HG03342 (cell line): ENCODE results near the gene SLC25A34.

Experiments used
- ATAC-seq: cut with Tn5 transposase; IDR thresholded peaks from one replicate; pipeline ENCODE4 v1.9.1; 2021; ENCODE audit warnings: mild to moderate bottlenecking, moderate library complexity; ENCODE audit not compliant: unreplicated experiment

Gene SLC25A34

DNA sequence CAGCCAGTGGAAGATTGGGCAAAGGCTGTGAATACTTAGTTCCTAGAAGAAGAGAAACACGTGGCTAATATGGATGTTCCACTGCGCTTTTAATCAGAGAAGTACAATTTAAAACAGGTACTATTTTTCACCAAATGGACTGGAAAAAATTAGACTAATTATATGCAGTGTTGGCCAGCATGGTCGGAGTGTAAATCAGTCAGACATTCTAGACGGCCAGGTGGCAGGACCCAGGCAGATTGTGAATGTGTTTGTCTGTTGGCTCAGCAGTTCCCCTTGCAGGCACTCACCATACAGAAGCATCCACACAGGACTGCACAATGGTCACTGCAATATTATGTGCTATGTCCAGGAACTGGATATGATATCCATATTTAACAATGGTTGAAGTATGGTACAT, 23.9 kb upstream of the SLC25A34 start:
- no peak for ATAC-seq

DNA sequence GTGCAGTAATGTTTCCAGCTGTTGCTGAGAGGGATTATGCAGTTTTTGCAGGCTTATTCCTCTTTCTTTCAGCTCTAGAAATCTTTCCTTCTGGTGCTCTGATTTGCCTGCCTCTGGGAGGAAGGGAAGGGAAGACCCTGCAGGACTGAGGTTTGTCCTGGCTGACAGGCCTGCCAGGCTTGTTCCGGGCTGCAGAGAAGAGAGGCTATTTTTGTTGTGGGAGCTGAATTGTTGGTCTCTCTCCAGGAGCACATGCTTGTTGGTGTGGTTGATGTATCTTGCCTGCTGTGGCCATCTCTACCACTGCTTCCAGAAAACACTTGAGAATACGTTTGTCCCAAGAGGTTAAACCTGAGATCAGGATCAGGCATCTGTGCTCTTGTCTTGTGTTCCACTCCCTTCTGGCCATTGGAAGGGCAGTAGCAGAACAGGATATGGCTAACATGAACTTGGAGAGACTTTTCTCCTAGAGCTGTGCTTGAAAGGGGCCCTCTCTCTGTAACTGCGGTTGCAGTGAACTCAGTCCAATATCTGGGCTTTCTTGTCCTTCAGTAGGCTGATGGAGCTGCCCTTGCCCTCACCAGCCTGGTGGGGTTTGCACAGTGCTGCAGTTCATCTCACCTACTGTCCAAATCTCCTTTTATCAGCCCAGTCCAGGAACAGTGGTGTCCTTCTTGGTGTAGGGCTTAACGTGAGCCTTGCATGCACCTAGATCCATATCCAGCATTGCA, 21.5 kb upstream of the SLC25A34 start:
- no peak for ATAC-seq

DNA sequence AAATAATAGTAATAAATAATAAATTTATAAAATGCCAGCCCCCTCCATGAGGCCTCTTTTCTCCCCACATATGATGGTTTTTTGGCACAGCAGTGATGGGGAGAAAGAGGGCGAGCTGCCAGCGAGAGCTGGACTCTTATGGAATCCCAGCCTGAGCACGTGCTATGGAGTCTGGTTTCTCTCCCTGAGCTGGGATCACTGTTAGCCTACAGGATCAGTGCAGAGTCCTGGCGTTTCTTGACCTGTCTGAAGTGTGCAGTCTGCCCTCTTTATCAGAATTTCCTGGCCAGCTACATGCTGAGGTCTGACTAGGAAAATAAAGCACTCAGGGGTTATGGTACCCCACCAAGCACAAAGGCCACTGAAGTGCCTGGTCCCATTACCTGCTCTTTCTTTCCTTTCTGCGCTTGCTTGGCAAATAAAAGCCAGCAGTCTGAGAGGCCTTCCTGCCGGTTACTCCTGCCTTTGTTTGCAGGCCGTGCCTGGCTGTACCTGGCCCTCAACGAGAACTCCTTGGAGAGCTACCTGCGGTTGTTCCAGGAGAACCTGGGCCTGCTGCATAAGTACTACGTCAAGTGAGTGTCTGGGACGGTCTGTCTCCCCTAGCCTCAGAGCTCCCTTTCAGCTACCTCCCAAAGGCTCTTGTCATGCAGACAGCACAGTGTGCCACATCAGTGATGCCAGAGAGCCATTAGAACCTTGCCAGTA, 18.5 kb upstream of the SLC25A34 start:
- no peak for ATAC-seq

DNA sequence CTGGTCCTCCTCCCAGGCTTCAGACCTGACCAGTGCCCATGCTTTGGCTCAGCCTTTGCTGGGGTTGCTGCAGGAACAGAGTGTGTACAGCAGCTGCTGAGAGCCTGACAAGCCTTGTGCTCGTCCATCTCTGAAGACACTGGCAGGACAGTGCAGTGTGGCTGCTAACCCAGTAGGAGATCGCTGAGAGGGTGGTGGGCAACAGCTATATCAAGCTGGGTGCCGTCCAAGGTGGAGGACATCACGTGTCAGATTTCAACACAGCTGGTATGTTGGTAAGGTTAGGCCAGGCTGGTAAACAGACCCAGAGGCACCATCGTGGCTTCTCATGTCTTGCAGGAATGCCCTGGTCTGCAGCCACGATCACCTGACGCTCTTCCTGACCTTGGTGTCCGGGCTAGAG, 17.9 kb upstream of the SLC25A34 start:
- no peak for ATAC-seq

DNA sequence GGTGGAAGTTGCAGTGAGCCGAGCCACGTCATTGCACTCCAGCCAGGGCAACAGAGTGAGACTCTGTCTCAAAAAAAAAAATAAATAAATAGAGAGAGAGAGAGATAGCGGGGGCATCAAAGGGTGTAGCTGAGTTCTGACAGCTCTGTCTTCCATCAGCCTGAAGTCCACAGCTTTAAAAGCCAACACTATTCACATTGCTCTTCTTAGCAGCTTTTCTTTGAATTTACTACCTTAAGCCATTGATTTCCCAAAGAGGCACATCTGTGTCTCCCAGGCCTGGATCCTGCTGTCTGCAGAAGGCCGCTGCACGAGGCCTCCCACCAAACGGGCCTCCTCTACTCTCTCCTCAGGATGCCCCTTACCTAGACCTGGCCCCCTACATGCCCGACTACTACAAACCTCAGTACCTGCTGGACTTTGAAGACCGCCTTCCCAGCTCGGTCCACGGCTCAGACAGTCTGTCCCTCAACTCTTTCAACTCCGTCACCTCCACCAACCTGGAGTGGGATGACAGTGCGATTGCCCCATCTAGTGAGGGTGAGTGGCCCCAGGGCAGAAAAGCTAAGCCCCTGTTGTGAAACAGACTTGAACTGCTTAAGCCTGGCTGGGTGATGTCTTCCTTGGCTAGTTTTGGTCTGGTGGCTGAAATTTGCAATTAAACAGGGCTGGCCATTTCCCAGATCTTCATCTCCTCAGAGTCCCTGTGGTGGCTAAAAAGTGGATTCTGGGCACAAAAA, 16.5 kb upstream of the SLC25A34 start:
- no peak for ATAC-seq

DNA sequence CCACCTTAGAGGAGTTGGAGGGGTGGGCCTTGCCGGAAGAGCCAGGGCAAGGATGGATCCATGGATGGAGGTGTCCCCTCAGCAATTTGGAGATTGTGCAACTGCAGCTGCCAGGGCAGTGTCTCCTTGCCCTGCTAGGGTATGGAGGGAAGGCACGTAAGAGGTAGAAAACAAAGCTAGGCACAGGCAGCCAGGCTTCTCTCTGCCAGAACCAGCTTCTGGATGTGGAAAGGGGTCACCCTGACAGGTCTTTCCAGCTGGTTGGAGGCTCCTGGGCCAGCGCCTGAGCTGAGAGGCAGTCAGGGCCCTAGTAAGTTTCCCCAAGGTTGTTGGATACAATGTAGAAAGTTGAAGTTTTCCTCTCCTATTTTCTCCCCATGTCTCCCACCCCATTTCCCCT, 15.2 kb upstream of the SLC25A34 start:
- ATAC-seq = no peak

DNA sequence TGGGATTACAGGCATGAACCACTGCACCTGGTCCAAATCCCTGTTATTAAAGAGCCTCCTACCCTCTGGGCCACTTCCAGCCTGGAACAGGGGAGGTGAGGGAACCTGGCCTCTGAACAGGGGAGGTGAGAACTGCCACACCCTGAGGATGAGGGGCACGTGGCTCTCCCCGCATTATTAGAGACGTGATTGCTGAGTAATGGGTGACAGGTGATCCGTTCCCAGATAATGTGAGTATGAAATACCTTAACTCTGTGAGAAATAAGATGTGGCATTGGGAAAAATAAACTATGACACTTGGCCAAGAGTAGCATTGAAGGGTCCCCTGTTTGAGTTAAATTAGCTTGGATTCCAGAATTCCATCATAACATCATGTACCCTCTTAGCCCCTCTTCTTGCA, 13.6 kb upstream of the SLC25A34 start:
- no peak for ATAC-seq

DNA sequence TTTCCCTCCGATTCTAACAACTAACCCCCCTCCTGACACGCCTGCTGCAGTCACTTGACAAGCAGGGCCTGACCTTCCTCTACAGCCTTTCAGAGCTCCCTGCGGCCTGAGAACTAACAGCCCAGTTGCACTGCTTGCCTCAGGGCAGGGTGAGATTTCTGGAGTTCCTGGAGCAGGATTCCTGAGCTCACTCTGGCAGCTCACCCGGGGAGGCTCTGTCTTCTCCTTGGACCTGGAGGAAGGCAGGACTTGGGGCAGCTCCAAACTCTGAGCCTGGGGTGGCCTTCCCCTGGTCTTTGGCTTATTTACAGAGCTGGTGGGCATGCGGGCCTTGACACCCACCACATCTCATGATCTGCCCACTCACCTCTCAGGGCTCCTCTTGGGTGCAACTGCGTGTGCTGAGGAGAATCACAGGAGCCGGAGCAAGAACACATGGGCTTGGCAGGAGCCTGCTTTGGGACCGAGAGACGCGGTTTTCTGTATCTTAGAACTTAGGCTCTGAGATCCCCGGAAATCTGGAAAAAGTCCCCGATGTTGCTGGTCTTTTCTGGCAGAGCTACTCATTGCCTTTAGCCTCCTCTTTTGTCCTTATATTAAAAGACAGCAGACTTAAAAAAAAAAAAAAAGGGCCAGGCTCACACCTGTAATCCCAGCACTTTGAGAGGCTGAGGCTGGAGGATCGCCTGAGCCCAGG, 13.1 kb upstream of the SLC25A34 start:
- no peak for ATAC-seq

DNA sequence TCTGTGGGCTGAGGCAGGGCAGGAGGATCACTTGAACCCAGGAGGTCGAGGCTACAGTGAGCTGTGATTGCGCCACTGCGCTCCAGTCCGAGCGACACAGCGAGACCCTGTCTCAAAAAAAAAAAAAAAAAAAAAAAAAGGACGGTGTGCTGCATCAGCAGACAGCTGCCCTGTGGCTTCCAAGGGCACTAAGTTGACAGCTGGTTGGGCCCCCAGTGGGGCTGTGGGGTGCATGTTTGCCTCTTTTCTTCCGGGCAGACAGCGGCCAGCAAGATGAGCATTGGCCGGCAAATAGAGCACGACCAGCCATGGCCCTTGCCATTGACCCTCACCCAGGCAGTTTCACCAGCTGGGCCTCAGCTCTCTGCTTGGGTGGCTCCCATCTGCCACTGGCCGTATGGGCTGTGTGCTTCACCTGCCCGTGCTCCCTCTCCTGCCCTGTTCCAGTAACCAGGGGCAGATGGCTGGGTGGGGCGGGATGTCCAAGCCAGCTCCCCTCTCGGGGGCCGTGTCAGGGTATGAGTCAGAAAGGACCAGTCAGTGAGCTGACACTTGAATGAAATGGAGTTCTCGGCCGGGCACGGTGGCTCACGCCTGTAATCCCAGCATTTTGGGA, 12.3 kb upstream of the SLC25A34 start:
- no peak for ATAC-seq

DNA sequence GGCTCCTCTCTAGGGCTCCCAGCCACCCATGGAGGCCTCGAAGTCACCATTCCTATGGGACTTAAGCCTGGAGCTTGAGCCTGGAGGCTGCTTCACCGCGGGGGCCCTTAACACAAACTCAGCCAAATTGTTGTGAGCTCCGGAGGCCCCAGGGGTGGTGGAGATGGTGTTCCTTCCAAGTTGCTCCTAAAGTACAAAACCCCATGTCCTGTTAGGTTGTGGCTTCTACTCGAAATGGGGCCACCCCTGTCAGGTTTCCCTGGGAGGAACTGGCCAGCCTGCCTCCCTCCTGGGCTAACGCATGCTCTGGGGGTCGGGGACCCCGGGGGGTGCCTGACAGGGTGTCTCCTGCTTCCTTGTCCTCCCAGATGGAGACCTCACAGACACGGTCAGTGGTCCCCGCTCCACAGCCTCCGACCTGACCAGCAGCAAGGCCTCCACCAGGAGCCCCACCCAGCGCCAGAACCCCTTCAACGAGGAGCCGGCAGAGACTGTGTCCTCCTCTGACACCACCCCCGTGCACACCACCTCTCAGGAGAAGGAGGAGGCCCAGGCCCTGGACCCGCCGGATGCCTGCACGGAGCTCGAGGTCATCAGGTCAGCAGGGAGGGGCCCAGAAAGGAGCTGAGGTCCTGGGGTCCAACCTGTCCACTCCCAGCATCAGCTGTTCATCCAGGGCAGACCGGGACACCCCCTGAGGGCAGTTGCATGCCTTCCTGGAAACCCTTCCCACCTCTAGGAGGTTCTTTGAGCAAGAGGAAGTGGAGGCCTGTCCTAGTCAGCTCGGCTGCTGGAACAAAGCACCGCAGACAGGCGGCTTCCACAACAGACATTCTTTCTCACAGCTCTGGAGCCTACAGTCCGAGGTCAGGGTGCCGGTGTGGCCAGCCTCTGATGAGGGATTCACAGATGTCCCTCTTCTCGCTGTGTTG, 10.8 kb upstream of the SLC25A34 start:
- ATAC-seq = no peak

DNA sequence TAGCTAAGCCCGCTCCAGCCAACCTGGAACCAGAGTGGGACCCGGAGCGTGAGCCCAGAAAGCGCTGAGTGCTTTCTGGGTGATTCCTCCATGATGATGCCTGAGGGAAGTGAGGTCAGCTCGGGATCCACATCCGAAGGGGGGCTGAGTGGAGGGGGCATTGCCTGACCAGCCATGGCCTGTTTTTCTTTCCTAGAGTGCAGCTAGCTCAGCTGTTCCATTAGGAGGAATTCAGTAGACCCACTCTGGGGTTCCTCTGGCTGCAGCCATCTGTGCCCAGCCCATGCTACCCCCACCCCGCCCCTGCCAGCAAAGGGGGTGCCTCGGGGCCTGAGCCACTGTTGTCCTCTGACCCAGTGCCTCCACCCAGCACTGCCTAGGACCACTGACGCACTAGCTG, 9.6 kb upstream of the SLC25A34 start:
- ATAC-seq = no peak

DNA sequence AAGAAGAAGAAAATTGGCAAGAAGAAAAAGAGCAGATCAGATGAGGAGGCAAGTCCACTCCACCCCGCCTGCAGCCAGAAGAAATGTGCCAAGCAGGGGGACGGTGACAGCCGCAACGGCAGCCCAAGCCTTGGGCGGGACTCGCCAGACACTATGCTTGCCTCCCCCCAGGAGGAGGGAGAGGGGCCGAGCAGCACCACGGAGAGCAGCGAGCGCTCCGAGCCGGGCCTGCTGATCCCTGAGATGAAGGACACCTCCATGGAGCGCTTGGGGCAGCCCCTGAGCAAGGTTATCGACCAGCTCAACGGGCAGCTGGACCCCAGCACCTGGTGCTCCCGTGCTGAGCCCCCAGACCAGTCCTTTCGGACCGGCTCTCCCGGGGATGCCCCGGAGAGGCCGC, 9.0 kb upstream of the SLC25A34 start:
- ATAC-seq = no peak

DNA sequence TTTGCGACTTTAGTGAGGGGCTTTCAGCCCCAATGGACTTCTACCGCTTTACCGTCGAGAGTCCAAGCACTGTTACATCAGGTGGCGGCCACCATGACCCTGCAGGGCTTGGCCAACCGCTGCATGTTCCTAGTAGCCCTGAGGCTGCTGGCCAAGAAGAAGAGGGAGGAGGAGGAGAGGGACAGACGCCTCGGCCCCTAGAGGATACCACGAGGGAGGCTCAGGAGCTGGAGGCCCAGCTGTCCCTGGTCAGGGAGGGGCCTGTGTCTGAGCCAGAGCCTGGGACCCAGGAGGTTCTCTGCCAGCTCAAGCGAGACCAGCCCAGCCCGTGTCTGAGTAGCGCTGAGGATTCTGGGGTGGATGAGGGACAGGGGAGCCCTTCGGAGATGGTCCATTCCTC, 8.6 kb upstream of the SLC25A34 start:
- no peak for ATAC-seq

DNA sequence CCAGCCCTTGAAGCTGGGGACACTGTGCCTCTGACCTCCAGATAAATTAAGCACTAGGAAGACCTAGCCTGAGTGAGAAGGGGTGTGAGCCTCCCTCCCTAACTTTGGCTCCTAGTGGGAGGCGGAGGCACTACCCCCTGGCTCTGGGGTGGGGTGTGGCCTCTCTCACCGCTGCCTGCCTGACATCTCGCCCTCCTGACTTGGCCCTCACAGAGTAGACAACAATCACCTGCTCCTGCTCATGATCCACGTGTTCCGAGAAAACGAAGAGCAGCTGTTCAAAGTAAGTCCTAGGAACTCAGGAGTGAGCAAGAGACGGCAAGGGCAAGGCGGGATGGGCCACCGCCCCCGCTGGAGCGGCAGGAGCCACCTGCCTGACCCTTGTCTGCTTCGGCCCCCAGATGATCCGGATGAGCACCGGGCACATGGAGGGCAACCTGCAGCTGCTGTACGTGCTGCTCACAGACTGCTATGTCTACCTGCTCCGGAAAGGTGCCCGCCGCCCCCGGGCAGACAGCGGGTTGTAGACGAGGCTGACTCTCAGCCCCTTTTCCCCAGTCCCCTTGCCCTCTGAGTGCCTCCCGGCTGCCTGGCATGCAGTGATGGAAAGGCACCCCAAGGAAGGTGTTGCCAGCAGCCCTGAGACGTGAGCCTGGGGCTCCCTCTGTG, 8.1 kb upstream of the SLC25A34 start:
- ATAC-seq = no peak

DNA sequence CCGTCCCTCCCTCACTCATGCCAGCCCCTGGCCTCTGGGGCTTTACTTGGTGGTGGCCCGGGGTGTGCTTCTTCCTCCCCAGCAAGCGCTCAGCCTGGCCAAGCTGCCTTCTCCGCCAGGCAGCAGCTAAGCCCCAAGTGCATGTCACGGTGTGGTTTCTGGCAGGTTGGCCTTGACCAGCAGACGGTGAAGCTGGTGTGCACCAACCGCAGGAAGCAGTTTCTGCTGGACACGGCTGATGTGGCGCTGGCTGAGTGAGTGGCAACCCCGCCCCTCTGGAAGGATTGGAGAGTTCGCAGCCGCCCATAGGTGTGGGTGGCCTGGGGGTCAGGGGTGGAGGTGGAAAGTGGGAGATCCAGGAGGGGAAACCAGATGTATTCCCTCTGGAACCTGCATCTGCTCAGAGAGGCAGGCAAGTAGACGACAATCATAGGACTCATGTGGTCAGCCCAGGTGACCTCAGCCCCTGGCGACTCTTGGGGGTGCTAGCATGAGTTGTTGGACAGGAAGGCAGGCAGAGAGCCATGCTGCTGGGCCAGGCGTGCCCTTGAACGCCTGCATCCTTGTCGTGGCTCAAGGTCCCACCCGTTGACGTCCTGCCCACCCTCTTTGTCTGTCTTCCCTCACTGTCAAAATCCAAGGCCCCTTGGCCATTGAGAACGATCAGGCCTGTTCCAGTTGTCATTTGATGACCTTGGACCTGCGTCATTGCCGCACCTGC, 7.0 kb upstream of the SLC25A34 start:
- ATAC-seq = no peak

DNA sequence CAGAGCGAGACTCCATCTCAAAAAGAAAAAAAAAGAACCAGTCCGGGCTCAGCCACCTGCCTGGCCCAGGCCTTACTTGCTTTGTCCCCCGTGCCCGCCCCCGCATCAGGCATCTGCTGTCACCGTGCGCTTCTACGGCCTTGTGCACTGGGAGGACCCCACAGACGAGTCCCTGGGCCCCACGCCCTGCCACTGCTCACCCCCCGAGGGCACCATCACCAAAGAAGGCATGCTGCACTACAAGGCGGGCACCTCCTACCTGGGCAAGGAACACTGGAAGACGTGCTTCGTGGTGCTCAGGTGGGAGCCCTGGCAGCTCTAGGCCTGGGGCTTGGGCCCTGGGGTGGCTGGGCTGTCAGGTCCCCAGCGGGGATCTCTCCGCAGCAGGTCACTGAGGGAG, 5.6 kb upstream of the SLC25A34 start:
- no peak for ATAC-seq

DNA sequence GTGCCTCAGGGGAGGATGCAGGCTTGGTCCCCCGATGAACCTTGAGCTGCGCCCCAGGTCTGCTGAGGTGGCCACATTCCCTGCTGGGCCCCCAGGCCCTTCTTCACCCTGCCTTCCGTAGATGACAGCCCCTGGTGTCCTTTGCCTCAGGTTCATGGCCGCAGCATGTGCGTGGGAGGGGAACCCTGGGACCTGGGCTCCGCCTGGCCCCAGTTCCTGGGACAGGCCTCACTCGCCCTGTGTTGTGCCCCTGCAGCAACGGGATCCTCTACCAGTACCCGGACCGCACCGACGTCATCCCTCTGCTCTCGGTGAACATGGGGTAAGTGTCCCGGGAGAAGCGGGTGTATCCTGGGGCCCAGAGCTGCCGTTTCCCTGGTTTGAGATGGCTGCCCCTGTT, 5.1 kb upstream of the SLC25A34 start:
- ATAC-seq = no peak

DNA sequence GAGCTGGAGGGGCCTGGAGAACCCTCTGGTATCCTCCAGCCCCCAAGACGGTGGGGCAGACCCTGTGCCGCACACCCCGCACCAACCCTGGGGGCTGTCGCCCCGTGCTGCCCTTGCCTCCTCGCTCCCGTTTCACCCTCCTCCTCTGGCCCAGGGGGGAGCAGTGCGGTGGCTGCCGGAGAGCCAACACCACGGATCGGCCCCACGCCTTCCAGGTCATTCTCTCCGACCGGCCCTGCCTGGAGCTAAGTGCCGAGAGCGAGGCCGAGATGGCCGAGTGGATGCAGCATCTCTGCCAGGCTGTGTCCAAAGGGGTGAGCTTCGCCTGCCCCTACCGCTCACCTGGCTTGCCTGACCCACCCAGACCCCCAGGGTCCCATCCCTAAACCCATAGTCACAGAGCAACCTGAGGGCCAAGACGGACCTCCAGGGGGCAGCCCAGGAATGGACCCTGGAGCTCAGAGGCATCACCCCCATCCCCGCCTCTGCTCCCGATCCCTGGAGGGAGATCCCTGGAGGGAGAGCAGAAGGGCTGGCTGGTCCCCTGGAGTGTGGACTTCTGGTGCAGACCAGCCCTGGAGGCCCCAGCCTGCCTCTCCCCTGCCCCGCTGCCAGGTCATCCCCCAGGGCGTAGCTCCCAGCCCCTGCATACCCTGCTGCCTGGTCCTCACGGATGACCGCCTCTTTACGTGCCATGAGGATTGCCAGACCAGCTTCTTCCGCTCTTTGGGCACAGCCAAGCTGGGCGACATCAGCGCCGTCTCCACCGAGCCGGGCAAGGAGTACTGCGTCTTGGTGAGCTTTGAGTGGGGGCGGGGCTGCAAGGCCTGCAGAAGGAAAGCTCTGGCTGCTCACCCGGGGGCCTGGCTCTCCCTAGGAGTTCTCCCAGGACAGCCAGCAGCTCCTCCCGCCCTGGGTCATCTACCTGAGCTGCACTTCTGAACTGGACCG, 4.0 kb upstream of the SLC25A34 start:
- no peak for ATAC-seq
